KMS-11 (cell line): ENCODE results near the gene PRKACB.

ENCODE experiments used
- H2AFZ ChIP-seq: fragments of 200-600 bp; sonication (generic); 2 replicates; pipeline ENCODE4 v1.6.1; 2016; ENCODE audit warnings: antibody characterized with exemption, mixed run types, low read depth
- H3K27ac ChIP-seq: fragments of 200-600 bp; sonication (generic); 2 replicates; pipeline ENCODE4 v1.6.1; 2016; ENCODE audit warnings: mild to moderate bottlenecking, mixed run types
- H3K27me3 ChIP-seq: fragments of 200-600 bp; sonication (generic); 2 replicates; pipeline ENCODE4 v1.6.1; 2017; ENCODE audit warnings: mild to moderate bottlenecking, low read depth, mixed run types, moderate library complexity; ENCODE audit not compliant: insufficient read depth
- H3K36me3 ChIP-seq: fragments of 200-600 bp; sonication (generic); 2 replicates; pipeline ENCODE4 v1.6.1; 2017; ENCODE audit warnings: mild to moderate bottlenecking, mixed run types; ENCODE audit not compliant: insufficient read depth
- H3K4me1 ChIP-seq: fragments of 200-600 bp; sonication (generic); 2 replicates; pipeline ENCODE4 v1.6.1; 2016; ENCODE audit warnings: mild to moderate bottlenecking, low read depth, mixed run types; ENCODE audit not compliant: poor library complexity, severe bottlenecking
- H3K4me2 ChIP-seq: fragments of 200-600 bp; sonication (generic); 2 replicates; pipeline ENCODE4 v1.7.0; 2016; ENCODE audit warnings: mild to moderate bottlenecking, mixed run types
- H3K4me3 ChIP-seq: fragments of 200-600 bp; sonication (generic); IDR thresholded peaks from 2 replicates; pipeline ENCODE4 v1.6.1; 2017; ENCODE audit warnings: low read depth, low read length, mixed read lengths; ENCODE audit not compliant: insufficient read depth
- H3K79me2 ChIP-seq: fragments of 200-600 bp; sonication (generic); 2 replicates; pipeline ENCODE4 v1.6.1; 2016; ENCODE audit warnings: low read depth, mixed run types; ENCODE audit not compliant: insufficient read depth
- H3K9ac ChIP-seq: fragments of 200-600 bp; sonication (generic); 2 replicates; pipeline ENCODE4 v1.6.1; 2016; ENCODE audit warnings: mild to moderate bottlenecking, mixed run types
- H4K20me1 ChIP-seq: fragments of 200-600 bp; sonication (generic); 2 replicates; pipeline ENCODE4 v1.6.1; 2016; ENCODE audit warnings: mild to moderate bottlenecking, mixed run types; ENCODE audit not compliant: insufficient read depth
- CTCF ChIP-seq: fragments of 200-600 bp; sonication (generic); conservative IDR thresholded peaks from 2 replicates; pipeline ENCODE4 v1.6.1; 2017; ENCODE audit warnings: low read depth, mild to moderate bottlenecking, antibody characterized with exemption, low read length, moderate library complexity, mixed read lengths

The PRKACB gene

GRCh38 chr1:84143796-84144565, at the start of gene PRKACB:
TSS of gene PRKACB (plus strand) at chr1:84144271. CDS start at chr1:84144362, 91 bp downstream.
- H3K36me3 ChIP-seq, result no peaks in the 10 kb centered on the region
- no peak within 1 kb of the TSS for H3K27ac ChIP-seq
- no peak for TF ChIP-seq CTCF
- H4K20me1 ChIP-seq, result no peaks in the 10 kb centered on the region
- no peak within 1 kb of the TSS for H3K4me2 ChIP-seq
- peaks cover 7% of the 10 kb centered on the region for H3K4me1 ChIP-seq
- H3K27me3 ChIP-seq, result no peaks in the 10 kb centered on the region
- H3K79me2 ChIP-seq, result no peaks in the 10 kb centered on the region
- no peak within 1 kb of the TSS for H3K9ac ChIP-seq
- H3K4me3 ChIP-seq, result no peak within 1 kb of the TSS
- H2AFZ ChIP-seq, result no peak within 1 kb of the TSS

GRCh38 chr1:84095308-84095707, 48.8 kb upstream of the PRKACB start:
- Histone ChIP-seq H3K36me3 (no peaks in the 10 kb centered on the region), H4K20me1 (no peaks in the 10 kb centered on the region), H3K9ac (no peak overlapping the region), H3K79me2 (no peaks in the 10 kb centered on the region), H3K4me2 (no peak overlapping the region), H3K27ac (no peak overlapping the region), H3K4me1 (peaks cover 5% of the 10 kb centered on the region), H2AFZ (no peak overlapping the region), H3K27me3 (no peaks in the 10 kb centered on the region), H3K4me3 (no peak overlapping the region)
- no peak for TF ChIP-seq CTCF

- H3K27ac ChIP-seq, result no peak overlapping the region
- H3K4me2 ChIP-seq, result no peak overlapping the region
- H3K4me3 ChIP-seq, result no peak overlapping the region
- no peak overlapping the region for H3K9ac ChIP-seq
- TF ChIP-seq CTCF, result no peak
- peaks cover 2% of the 10 kb centered on the region for H3K4me1 ChIP-seq
- no peaks in the 10 kb centered on the region for H4K20me1 ChIP-seq
- H3K27me3 ChIP-seq, result no peaks in the 10 kb centered on the region
- no peak overlapping the region for H2AFZ ChIP-seq
- H3K79me2 ChIP-seq, result no peaks in the 10 kb centered on the region
- H3K36me3 ChIP-seq, result no peaks in the 10 kb centered on the region
Measured at GRCh38 chr1:84096176-84096575, 47.9 kb upstream of the PRKACB start.

GRCh38 chr1:84101204-84101603, 42.9 kb upstream of the PRKACB start:
- Histone ChIP-seq H3K4me1 (peaks cover 18% of the 10 kb centered on the region), H3K4me3 (no peak overlapping the region), H2AFZ (no peak overlapping the region), H3K36me3 (no peaks in the 10 kb centered on the region), H3K27ac (no peak overlapping the region), H3K79me2 (no peaks in the 10 kb centered on the region), H3K4me2 (no peak overlapping the region), H3K9ac (no peak overlapping the region), H3K27me3 (no peaks in the 10 kb centered on the region), H4K20me1 (no peaks in the 10 kb centered on the region)
- no peak for TF ChIP-seq CTCF
